Activated naive CD8-positive, alpha-beta T cell treated with anti-CD3 and anti-CD28 coated beads, Interleukin-2, amount 50 U/mL, for 16 hours (primary cell): ENCODE data around the gene CD96.
"Not testable (repeated sequence)": the region's sequence is repeated elsewhere in the genome, so short reads cannot be mapped to it uniquely, and the experiment has no call there.

Experiments used
- DNase-seq: peaks from one replicate; pipeline ENCODE4 v3.0.0-alpha.2; 2020; ENCODE audit warnings: low read depth, low spot score

CD96 gene, protein sequence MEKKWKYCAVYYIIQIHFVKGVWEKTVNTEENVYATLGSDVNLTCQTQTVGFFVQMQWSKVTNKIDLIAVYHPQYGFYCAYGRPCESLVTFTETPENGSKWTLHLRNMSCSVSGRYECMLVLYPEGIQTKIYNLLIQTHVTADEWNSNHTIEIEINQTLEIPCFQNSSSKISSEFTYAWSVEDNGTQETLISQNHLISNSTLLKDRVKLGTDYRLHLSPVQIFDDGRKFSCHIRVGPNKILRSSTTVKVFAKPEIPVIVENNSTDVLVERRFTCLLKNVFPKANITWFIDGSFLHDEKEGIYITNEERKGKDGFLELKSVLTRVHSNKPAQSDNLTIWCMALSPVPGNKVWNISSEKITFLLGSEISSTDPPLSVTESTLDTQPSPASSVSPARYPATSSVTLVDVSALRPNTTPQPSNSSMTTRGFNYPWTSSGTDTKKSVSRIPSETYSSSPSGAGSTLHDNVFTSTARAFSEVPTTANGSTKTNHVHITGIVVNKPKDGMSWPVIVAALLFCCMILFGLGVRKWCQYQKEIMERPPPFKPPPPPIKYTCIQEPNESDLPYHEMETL

DNA sequence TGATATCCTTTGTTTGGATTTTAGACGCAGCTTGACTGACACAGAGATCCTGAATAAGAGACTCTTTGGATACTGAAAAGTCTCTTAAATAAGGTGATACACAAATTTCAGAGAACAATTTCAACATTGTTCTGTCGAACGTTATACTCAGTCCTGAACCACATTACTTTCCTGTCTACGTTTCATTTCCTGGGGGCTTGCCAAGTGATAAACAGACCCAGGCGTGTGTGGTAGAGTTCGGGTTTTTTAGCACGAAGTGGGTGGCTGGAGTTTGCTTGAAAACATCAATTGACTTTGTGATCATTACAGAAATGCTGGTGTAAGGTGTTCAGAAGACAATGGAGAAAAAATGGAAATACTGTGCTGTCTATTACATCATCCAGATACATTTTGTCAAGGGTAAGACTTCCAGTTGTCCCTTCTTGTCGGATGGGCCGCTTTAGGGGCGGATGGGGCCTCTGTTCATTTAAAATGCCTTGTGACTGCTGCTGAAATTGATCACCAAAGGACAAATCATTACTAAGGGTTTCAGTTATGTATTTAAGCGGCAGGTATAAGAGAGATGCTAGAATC, at the start of gene CD96:
CD96 (plus strand) TSS at position 287 of the 573 bp plus-strand sequence; CDS start at position 339, 52 bp downstream.
- DNase-seq: peak; percentile 45

DNA sequence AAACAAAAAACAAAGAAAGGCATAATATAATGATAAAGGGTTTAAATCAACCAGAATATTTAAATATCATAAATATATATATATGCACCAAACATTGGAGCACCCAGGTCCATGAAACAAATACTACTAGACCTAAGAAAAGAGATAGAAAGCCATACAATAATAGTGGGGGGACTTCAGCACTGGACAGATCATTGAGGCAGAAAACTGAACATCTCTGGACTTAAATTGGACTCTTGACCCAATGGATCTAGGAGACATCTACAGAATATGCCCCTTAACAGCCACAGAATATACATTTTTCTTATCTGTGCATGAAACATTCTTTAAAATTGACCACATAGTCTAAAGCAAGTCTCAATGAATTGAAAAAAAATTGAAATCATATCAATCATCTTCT, 48.7 kb upstream of the CD96 start:
- DNase-seq: no peak

DNA sequence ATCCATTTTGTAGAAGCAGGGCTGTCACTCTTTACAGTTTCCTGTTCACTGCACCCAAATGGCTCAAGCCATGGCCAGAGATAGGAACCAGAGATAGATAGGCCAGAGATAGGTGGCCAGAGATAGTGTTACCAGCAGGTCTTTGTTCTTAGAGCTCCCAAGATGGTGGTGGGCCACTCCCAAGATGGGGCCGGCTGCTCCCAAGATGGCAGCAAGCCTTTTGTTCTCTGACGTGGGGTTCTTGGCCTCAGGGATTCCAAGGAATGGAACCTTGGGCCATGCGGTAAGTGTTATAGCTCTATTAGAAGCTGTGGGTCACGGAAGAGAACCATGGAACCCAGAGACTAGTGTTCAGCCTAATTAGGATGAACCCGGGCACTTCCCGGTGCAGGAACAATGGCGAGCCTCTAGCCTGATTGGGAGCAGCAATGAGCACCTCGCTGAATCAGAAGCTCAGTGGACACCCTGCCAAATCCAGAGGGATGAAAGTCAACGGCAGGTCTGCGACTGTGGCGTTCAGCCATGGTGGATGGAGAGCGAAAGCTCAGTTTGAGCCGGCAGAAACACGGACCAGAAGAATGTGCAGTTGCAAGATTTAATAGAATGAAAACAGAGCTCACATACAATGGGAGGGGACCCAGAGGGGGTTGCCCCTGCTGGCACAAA, 45.0 kb upstream of the CD96 start:
- DNase-seq: no peak

DNA sequence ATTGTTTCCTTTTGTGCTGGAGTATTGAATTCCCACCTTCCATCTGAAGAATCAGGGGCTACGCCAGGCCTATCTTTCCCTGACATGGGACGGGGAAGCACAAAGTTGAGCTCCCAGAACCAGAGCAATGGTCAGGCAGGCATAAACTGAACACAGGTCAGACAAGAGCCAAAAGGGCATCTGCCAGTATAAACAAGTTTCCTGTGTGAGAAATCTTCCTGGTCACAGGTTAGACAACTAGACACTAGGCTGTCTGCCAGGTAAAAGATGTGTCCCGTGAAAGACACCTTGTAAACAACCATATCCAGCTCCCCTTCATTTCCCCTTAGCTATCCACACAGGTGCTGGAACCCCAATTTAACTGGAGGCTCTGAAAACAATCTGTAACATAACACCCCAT, 44.0 kb upstream of the CD96 start:
- no peak for DNase-seq

DNA sequence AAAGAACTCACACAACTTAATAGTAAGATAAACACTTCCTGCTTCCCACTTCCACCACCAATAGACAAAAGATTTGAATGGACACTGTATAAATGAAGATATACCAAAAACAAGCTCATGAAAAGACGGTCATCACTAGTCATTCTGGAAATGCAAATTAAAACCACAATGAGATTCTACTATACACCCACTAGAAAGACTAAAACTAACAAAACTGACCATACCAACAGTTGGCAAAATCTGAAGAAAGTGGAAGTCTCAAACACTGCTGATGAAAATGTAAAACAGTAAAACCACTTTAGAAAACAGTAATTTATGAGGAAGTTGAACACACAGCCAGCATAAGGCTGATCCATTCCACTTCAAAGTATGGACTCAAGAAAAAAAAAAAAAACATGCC, 35.6 kb upstream of the CD96 start:
- no peak for DNase-seq

DNA sequence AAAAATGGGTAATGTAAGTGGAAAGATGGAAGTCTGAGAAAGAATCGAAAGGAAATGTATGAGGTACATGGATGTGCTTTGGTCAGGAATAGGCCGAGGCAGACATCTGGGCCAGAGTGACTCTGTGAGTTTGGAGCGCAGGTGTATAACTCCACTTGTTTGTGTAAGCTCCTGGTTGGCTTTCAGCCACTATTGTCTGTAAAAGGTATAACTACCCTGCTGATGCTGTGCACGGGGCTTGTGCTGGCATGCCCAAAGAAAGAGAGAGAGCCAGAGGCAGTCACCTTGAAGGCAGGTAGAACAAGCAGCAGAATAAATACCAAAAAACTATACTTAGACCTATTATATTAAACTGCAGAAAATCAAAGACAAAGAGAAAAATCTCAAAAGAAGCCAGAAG, 32.7 kb upstream of the CD96 start:
- no peak for DNase-seq

DNA sequence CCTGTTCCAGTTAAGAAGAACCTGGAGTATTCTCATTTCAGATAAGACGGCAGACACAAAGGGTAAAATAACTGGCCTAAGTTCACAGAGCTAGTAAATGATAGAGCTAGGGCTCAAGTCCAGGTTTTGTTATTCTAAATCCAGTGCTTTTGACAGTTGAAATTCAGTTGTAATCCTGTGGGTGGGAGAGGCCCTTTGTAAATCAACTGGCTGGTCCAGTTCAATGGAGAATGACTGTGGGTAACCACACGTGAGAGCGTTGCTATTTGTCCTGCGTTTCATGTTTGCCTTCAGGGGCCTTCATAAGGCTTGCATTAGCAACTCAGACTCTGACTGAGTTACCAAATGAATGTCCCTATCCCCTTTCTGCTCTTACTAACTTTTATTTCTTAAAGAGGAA, 24.2 kb upstream of the CD96 start:
- DNase-seq: no peak

DNA sequence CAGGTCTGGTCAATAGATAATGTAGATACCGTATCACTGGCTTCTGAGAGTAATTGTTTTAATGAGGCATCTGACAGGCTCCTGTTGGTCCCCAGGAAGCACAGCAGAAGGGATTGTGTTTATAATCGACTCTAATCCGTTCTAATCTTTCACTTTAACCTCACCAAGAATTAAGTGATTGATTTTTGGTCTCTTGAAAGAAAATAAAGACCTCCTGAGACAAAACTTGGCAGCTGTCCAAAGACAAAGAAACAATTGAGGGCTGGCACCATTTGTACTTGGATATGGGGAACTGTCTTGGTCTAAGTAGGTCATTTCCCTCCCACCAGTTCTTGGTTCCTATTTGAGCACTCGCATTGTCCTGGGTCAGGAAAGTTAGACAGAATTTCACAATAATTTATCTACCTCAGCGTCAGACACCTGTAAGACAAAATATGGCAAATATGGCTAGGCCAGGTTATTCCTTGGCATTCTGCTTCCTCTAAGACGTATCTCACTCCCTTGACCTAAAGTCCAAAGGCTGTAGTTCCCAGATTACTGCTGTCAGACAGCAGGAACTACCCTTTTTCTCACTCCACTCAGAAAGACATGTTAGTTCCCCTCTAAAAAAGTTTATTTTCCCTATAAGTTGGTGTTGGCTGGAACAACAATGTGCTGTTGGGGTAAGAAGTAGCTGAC, 22.7 kb upstream of the CD96 start:
- no peak for DNase-seq

DNA sequence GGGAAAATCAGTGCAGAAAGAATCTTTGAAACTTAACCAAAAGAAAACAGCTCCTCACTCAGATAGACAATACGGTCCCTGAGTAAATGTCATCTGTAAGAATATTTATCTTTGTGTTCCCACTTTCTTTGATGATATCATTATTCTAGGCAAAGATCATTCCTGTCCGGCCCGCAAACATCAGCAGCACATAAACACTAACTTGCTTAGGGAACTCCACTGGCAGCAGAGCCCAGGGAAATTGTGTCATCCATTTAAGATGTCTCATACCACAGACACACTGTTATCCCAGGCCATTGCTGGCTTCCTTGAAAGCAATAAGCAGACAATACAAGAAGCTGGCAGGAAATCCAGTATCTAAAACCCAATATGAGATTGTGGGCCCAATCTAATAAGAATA, 20.1 kb upstream of the CD96 start:
- no peak for DNase-seq

DNA sequence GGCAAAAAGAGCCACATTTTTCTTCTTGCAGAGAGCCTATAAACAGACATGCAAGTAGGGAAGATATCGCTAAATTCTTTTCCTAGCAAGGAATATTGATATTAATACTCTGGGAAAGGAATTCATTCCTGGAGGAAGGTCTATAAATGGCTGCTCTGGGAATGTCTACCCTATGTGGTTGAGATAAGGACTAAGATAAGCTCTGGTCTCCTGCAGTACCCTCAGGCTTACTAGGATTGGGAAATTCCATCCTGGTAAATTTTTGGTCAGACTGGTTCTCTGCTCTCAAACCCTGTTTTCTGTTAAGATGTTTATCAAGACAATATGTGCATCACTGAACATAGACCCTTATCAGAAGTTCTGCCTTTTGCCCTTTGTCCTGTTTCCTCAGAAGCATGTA, 17.5 kb upstream of the CD96 start:
- DNase-seq: not testable (repeated sequence)

DNA sequence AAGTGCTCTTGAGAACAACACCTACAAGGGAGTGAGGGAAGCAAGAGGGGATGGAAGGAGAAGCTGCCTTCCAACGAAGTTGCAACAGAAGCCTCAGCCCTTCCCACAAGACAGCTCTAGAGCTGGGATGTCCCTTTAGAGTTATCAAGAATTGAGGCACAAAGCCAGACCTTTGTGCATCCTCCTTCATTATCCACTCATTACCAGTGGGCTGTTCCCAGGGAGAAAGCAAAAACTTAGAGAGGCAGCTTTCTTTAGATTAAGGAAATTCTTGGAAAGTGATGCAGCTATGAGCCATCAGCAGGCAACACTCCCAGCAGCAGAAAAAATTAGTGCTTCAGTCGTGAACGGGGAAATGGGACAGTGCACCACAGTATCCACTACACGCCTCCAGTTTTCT, 10.6 kb upstream of the CD96 start:
- DNase-seq: no peak

DNA sequence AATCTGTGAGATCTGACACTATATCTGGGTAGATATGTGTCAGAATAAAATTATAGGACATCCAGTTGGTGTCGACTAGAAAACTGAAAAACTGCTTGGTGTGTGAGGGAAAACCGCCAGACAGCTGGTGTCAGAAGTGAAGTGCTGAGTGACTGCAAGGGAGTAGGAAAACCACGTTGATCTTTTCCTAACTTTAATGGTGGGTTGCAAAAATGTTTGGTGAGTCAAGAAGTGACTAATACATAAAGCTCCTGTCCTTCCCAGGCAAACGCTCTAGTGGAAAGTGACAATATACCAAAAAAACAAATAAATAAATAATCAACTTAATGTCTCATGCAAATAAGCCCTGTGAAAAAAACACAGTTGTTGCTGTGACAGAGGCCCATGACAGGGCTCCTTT, 7.3 kb upstream of the CD96 start:
- no peak for DNase-seq

DNA sequence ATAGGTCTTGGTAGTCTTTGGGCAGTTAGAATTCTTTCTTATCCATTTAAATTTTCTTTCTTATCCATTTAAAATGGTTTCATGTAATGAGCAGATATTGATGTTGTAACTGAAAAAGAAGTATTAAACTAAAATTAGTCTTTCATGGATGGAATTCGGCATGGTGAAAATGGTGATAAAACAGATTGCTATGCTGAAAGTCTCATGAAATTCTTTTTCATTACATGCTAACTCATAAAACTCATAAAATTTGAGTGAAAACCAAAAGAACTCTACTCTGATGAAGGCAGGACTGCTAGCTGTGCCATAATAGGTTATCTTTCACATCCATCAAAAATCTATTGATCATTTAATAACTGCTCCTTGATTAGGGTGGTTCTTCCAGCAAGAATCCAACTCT, 3.9 kb upstream of the CD96 start:
- no peak for DNase-seq

DNA sequence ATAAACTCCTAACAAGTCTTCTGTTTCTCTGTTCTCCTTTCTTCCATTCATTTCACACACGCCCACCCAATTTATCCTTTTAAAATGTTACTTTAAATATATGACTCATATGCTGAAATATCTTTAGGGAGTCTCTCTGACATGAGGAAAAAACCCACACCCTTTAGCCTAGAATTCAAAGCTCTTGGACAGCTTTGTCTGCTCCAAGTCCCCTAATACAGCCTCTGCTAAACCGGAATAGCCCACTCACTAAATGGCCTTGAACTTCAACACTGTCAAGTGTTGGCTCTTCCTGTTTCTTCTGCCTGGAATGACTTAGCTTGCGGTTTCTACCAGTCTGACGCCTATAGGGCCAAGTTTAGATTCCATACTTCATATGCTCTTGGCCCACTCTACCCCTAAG, 3.3 kb upstream of the CD96 start:
- no peak for DNase-seq

DNA sequence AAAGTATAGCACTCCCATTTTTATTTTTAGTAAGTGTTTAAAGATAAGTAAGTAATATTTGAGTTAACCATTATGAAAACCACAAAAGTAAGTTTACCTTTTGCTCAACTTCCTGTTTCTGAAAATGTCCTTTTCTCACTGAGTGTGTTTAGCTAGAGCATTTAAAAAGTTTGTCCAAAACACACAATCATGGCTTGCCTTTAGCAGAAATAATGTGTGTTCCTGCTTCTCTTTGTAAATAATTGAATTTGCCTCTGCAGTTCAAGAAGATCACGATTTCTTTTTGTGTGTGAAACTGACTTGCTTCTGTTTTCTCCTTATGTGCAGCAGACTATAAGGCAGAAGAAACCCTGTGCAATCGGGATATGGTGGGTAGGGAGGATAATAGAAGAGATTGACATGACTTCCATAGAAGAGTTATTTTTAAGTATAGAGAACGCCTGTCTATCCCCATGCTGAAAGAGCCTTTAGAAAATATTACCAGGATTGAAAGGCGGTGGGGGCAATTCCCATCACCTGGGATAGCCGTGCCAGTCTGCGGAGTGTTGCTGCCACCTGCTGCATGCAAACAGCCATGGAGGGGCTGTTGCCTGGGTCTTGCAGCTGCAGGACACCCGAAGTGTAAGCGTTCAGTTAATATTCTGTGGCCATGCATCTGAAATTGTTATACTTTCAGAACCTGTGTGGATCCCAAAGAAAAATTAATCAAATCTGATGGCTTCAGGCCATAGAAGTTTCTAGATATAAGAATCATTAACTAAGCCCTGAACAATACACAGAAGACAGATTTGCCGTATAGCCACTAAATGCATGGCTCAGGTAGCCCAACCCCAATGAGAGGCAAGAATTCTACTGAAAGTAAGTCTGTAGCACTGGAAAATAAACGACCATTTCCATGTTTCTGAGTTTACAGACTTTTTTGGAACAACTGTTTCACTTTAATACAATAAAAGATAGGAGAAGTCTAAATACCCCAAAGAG, 2.4 kb upstream of the CD96 start:
- peak; percentile 25 for DNase-seq

DNA sequence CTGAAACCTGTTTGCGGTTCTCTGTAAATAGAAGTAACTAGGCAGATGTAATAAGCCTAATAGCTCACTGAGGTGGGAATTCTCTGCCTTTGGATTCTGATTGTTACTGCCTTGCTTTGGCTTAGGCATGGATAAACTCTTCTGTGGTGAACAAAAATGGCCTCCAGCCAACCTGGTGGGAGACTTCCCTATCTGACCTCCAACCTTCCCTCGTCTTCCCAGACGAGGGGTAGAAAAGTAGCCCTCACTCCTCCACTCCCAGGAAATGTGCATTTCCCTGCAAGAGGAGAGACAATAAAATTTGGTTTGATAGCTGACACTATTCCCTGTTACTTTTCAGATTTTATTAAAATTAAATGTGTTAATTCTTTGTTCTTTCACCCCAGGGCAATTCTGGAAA, 606 bp upstream of the CD96 start:
- DNase-seq: no peak

DNA sequence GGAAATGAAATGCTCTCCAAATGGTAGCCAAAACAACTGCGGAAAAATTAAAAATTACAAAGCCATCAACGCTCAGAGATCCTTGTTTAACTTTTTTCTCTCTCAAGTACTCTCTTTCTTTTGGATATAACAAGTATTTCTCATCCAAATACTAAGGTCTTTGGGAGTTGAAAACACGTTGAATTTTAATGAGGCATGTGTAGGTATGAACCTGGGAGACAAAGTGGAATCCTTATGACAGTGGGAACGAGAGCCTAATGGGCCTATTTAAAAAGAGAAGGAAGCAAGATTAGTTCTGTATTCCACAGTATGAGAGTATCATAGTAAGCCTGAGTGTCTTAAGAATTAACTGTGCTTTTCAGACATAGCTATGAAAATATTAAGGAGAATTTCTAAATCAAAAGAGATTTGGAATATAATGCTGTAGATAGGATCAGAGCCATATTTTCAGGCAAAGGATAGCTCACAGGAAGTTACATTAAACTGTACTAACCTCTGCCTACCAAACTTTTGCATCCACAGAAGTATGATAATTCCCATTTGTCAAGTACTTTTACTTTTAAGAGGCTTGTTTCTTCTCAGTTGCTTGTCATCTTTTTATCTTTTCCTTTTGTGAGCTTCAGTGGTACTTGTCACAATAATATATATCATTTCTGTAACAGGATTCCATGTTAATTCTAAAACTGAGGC, 759 bp downstream of the CD96 start:
- no peak for DNase-seq

DNA sequence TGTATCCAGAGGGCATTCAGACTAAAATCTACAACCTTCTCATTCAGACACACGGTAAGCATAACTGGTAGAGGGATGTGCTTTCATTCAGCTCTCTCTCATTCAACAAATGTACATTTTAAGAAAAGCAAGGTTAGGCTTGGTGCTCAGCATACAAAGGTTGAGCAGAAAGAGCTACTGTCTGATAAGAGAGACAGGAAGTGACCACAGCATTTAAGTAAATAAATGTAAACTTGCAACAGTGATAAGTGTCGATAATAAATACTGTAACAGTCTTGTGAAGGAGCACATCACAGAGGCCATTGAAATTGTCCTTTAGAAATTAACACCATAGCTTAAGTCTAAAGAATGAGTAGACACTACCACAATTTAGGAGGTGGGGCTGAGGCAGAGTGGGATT, 3.4 kb downstream of the CD96 start:
- DNase-seq: no peak

DNA sequence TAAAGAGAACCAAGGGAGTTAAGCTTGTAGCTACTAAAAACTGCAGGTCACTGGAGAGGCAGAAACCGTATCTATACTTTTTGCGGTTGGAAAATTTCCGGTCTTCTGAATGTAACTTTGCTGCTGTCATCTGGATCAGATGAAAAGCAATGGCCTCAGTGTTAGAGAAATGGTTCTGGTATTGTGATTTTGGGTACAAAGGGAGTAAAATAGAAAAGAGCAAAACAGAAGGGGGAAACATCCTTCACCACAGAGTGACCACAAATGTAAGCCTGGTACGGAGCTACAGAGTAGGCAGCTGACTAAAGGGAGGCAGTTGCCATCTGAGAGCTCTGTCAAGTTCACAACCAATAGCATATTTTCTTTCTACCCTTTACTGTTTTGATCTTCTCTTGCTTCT, 5.6 kb downstream of the CD96 start:
- DNase-seq: no peak

DNA sequence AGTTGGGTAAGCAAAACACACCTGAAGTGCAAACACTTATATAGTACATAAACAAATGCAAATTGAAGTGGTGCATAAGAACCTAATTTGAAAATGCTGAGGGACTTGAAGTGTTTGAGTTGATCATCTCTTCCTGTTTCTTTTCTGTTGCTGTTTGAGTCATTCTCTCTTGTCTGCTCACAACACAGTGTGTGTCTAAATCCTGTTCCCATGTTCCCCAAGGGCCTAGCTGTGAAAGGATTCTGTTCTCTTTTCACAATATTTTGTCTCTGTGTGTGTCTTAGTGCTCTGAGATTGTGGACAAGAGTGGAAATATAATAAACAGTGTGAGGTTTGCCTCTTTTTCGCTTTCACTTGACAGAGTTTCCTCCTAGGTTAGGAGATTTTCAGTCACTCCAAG, 6.1 kb downstream of the CD96 start:
- no peak for DNase-seq
